ENCODE results near the gene MRPL23. TPM values are rescaled to one million over a fixed set of nuclear protein-coding genes. Genes with fewer than 3 reads are reported as not detected.

Gene MRPL23
- total RNA-seq, 1 donor from 2014 or later: 163 TPM

DNA sequence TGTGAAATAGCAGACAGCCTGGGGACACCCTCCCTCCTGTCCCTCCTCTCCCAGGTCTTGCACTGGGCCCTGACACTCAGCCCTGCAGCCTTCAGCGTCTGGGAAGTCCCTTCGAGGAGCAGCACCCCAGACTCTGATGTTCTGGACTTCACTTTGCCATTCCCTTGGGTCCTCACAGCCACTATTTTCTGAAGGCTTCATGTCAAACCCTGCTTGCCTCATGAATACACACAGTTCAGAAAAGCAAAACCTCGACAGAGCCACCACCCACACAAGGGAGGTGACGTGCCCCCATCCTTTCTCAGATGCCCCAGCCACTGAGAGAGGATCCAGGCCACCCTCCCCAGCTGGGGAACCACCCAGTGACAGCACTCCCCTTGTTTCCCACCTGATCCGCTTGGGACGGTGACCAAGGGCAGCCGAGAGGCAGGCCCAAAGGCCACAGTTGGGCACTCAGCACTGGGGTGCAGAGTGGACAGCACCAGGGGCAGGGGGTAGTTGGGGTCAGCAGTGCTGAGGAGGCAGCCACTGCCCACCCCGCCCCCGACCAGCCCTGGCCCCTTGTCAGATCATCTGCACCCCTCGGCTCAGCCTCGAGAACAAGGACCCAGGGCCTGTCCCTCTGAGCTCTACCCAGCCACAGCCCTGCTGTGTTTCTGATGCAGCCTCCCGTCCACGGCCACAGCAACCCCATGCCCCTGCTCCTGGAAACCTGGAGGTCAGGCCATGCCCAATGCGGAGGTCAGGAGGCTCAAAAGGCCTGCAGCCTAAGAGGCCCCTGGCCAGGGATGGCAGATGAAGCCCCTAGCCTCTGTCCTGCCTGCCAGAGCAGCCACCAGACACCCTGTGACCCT lies 30.8 kb upstream of the MRPL23 start:
- Histone ChIP-seq H3K27me3 (ENCODE audit: control insufficient read depth, insufficient read depth, low read length) (no peaks in the 10 kb centered on the region), H3K4me3 (ENCODE audit: low read depth, low read length) (no peak overlapping the region), H3K36me3 (ENCODE audit: control insufficient read depth, insufficient read depth, low read length) (no peaks in the 10 kb centered on the region)
- no peak for DNase-seq (ENCODE audit: low read depth)
- TF ChIP-seq, protein P1, sequence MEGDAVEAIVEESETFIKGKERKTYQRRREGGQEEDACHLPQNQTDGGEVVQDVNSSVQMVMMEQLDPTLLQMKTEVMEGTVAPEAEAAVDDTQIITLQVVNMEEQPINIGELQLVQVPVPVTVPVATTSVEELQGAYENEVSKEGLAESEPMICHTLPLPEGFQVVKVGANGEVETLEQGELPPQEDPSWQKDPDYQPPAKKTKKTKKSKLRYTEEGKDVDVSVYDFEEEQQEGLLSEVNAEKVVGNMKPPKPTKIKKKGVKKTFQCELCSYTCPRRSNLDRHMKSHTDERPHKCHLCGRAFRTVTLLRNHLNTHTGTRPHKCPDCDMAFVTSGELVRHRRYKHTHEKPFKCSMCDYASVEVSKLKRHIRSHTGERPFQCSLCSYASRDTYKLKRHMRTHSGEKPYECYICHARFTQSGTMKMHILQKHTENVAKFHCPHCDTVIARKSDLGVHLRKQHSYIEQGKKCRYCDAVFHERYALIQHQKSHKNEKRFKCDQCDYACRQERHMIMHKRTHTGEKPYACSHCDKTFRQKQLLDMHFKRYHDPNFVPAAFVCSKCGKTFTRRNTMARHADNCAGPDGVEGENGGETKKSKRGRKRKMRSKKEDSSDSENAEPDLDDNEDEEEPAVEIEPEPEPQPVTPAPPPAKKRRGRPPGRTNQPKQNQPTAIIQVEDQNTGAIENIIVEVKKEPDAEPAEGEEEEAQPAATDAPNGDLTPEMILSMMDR (IDR thresholded peaks at IDR 0.05; ENCODE audit: insufficient read depth, low read length, poor library complexity, severe bottlenecking): no peak

DNA sequence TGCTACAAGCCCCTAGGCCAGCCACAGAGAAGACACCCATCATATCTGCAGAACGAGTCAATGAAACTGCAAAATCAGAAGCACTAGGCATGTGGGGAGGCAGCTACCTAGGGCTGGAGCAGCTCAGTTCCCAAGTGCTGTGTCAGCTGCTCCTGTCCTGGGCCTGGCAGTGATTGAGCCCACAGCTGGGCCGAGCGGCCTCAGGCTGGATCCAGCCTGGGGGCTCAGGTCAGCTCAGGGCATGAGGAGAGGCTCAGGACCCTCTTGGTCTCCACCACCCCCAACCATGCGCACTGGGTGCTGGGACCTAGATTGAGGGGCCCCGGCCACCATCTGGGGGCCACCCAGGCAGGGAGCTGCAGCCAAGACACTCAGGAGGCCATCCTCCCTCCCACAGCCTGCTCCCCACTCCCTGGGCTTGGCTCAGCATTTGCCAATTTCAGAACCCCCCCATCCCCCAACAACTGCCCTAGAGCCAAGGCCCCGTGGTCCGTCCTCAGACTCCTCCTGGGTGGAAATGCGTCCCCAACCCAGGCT lies 30.1 kb upstream of the MRPL23 start:
- TF ChIP-seq, protein P1 (IDR thresholded peaks at IDR 0.05; ENCODE audit: insufficient read depth, low read length, poor library complexity, severe bottlenecking): no peak
- H3K36me3 ChIP-seq (ENCODE audit: control insufficient read depth, insufficient read depth, low read length): no peaks in the 10 kb centered on the region

DNA sequence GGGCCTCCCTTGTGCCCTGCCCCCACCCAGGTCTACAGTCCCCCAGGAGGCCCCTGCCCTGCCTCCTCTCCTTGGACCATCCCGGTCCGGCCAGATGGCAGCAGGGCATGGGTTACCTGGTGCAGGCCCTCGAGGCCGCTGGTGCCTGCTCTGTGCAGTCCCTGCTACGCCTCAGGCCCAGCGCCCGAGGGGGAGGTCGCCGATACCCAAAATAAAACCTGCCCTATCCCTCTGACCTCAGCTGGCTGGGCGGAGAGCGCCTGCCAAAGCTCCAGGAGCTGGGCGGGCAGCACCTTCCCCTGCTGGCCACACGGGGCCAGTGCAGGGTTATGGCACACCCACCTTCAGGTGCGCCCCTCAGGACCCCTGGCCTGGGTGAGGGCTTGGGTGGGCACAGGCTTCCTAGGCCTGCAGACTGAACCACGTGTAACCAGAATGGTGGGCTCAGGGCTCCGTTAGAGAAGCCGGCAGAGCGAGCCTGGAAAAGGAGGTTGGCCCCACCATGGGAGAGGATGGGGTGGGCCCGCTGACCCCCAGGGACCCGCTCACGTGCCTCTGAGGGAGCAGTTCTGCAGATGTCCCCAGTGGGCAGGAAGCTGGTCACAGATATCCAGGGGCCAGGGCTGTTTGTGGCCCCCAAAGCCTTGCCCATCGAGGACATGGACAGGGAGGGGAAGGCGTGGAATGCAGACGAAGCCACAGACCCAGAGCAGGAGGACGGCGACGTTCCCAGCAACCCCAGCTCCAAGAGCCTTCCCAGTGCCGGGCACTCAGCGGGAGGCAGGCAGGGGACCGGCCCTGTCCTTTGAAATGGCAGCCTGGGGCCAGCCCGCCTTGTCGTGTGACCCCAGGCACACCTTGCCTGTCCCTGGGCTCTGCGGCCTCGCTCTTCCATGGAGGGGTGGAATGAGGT lies 29.4 kb upstream of the MRPL23 start:
- Histone ChIP-seq H3K27me3 (ENCODE audit: control insufficient read depth, insufficient read depth, low read length) (peaks cover 3% of the 10 kb centered on the region), H3K36me3 (ENCODE audit: control insufficient read depth, insufficient read depth, low read length) (no peaks in the 10 kb centered on the region), H3K4me3 (ENCODE audit: low read depth, low read length) (no peak overlapping the region)
- DNase-seq (ENCODE audit: low read depth): no peak
- TF ChIP-seq, protein P1 (IDR thresholded peaks at IDR 0.05; ENCODE audit: insufficient read depth, low read length, poor library complexity, severe bottlenecking): peak; percentile 39

More for the DNA sequence above, 30.1 kb upstream of the MRPL23 start:
- DNase-seq (ENCODE audit: low read depth): no peak
- Histone ChIP-seq H3K4me3 (ENCODE audit: low read depth, low read length) (no peak overlapping the region), H3K27me3 (ENCODE audit: control insufficient read depth, insufficient read depth, low read length) (no peaks in the 10 kb centered on the region)

DNA sequence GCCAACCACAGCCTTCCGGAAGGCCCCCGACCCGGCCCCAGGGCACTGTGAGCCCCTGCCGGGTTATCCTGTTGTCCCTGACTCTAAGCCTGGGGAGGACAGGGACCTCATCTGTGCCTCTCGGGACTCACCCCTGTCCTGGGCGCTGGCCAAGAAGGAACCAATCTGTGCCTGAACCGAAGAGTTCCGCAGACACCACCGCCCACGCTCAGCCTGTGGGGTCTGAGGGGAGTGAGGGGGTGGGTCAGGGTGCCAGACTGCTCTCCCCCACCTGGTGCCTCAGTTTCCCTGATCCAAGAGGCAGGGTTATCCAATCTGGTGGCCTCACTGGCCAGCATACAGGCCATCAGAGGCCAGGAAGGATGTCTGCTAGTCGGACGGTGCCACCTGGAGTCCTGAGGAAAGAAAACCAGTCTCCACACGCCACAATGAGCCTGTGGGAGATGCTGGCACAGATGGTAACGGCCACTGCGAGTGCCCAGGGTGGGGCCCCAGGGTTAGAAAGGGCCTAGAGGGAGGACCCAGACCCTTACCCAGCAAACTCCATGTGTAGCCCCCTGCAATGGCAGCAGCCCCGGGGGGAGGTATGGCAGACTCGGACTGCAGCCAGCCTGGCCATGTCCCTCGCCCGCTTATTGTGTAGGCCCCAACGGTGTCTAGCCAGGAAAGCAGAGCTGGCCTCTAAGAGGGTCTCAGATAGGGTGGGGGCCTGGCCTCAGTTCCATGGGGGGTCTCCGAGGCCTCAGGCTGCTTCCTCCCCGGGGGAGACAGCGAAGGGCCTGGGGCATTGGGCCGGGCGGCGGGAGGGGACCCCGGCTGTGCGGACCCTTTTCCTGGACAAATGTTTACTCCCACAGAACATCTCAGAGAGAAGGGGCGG lies 28.5 kb upstream of the MRPL23 start:
- peaks cover 8% of the 10 kb centered on the region for H3K27me3 ChIP-seq (ENCODE audit: control insufficient read depth, insufficient read depth, low read length)
- no peak overlapping the region for H3K4me3 ChIP-seq (ENCODE audit: low read depth, low read length)
- DNase-seq (ENCODE audit: low read depth): no peak
- H3K36me3 ChIP-seq (ENCODE audit: control insufficient read depth, insufficient read depth, low read length): no peaks in the 10 kb centered on the region
- TF ChIP-seq, protein P1 (IDR thresholded peaks at IDR 0.05; ENCODE audit: insufficient read depth, low read length, poor library complexity, severe bottlenecking): peak; percentile 24

DNA sequence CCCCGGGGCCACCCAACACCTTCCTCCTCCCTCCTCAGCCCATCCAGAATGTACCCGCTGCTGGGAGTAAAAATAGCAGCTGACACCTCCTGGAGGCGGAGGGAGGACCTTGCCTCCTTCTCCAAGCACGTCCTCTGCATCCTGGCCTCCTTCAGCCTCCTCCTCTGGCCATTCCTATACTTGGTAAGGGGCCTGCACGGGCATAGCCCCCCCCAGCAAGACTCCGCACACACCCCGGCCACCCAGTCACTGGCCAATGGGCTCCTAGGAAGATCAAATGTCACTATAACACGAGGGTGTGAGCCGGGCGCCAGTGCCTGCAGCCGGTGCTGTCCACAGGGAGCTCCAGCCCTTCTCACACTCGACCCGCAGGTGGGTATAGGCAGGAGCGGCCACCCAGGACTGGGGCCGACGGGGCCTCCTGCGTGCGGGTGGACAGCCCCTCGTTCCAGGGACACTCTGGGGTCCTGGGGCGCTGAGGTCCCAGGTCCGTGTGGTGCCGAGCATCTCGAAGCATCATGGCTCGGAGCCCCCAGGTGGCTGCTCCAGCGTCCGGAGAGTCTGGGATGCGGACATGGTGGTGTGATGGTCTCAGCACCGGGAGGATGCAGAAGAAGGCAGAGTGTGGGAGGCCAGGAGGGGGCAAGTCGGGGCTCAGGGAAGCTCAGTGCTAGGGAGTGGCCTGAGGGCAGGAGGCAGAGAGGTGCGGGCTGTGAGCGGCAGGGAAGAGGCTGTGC lies 27.6 kb upstream of the MRPL23 start, which contains the start of gene TNNT3:
Gene TNNT3 (plus strand): TSS at position 313 of the 737 bp plus-strand sequence. CDS start 3,172 bp downstream, outside the sequence.
- TF ChIP-seq, protein P1 (IDR thresholded peaks at IDR 0.05; ENCODE audit: insufficient read depth, low read length, poor library complexity, severe bottlenecking): no peak
- peaks cover 13% of the 10 kb centered on the region for H3K27me3 ChIP-seq (ENCODE audit: control insufficient read depth, insufficient read depth, low read length)
- no peaks in the 10 kb centered on the region for H3K36me3 ChIP-seq (ENCODE audit: control insufficient read depth, insufficient read depth, low read length)
- DNase-seq (ENCODE audit: low read depth): no peak
- no peak within 1 kb of the TSS for H3K4me3 ChIP-seq (ENCODE audit: low read depth, low read length)

Data from kidney epithelial cell (primary cell).